Measurements from ENCODE around the gene ABTB2. TPM values are rescaled to one million over a fixed set of nuclear protein-coding genes. Genes with fewer than 3 reads are reported as not detected.
A peak's percentile ranks its signal among the peaks of the same experiment; 100 is the strongest.

ABTB2 gene
- total RNA-seq, 1 donor from 2014 or later, result 3.2 TPM

DNA sequence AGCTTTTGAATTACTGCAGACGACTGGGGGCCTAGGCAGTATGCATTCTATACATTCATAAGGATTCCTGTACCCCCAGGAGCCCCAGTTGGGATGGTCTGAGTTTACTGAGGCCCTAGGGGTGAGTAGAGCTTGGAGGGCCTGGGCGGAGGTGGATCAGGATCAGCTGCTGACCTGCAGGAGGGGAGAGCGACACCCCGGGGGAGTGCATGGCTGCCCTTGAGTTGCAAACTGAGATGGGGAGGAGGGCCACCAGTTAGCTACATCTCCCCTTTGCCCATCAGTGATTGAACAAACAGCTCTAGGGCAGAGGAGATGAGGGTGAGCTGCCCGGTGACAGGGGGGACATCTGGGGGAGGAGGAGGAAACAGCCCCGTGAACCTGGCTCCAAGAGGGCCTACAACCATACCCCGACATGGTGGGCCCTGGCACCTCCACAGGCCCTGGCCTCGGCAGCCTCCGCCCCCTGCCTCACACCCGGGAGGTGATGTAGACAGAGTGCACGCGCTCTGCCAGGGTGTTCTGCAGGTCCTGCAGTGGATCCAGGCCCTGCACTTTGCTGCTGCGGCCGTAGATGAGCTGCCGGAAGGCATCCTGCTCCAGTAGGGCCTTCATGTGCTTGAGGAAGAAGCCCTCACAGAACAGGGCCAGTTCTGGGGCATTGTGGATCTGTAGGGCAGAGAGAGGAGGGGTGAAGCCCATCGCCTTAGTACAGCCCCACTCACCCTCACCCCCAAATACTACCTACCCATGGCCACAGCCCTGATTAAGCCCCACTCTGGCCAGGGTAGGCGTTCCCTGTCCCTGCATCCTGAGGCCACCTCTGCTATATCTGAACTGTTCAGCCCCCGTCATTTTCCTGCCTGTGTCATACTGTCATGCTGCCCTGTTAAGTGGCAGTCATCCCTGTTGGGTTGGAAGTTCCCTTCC lies 205.6 kb downstream of the ABTB2 start:
- intact Hi-C loops (cut with DNase I), result no loop called here
- no peak overlapping the region for H3K27ac ChIP-seq

GRCh38 chr11:34151166-34151565 lies 206.6 kb downstream of the ABTB2 start:
- no peak overlapping the region for H3K27ac ChIP-seq
- H3K9me3 ChIP-seq, result no peaks in the 10 kb centered on the region
- no peak overlapping the region for H3K4me3 ChIP-seq
- H3K36me3 ChIP-seq, result peaks cover 41% of the 10 kb centered on the region
- no peaks in the 10 kb centered on the region for H3K27me3 ChIP-seq
- intact Hi-C loops (cut with DNase I), result no loop called here
- peaks cover 14% of the 10 kb centered on the region for H3K4me1 ChIP-seq
- no peak for ATAC-seq
- DNase-seq, result no peak
- no peak for TF ChIP-seq CTCF (IDR thresholded peaks at IDR 0.05)

More for the DNA sequence above, 205.6 kb downstream of the ABTB2 start:
- no peak for TF ChIP-seq CTCF (IDR thresholded peaks at IDR 0.05)
- no peaks in the 10 kb centered on the region for H3K9me3 ChIP-seq
- DNase-seq (no peak), ATAC-seq (no peak)
- peaks cover 30% of the 10 kb centered on the region for H3K36me3 ChIP-seq
- no peak overlapping the region for H3K4me3 ChIP-seq
- H3K4me1 ChIP-seq, result peaks cover 16% of the 10 kb centered on the region
- no peaks in the 10 kb centered on the region for H3K27me3 ChIP-seq

DNA sequence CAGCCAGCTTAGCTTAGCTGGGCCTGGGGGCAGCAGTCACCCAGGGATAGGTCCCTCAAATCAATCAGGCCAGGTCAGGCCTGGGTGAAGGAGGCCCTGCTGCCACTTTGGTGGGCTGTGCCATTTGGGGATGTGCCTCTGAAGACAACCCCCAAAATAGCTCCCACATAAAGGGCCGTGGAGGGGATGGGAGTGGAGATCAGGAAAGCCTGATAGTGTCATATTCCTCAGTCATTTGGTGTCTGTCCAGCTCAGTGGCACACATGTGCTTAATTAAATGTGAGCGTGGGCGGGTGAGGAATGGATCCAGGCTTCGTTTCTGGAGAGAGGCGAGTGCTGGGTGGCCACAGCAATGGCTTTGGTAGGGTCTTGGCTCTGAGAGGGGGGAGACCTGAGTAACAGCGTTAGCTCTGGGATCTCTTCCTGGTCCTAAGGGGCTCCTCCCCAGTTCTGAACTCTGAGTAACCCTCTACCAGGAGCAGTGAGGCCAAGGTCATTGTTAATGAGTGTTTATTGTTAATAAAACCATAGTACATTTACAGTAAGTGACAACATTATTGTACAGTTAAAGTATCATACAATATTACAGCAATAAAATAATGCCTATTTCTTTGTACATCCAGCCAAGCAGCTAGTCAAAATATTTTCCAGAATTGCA lies 207.2 kb downstream of the ABTB2 start:
- intact Hi-C loops (cut with DNase I), result no loop called here
- no peak for DNase-seq

DNA sequence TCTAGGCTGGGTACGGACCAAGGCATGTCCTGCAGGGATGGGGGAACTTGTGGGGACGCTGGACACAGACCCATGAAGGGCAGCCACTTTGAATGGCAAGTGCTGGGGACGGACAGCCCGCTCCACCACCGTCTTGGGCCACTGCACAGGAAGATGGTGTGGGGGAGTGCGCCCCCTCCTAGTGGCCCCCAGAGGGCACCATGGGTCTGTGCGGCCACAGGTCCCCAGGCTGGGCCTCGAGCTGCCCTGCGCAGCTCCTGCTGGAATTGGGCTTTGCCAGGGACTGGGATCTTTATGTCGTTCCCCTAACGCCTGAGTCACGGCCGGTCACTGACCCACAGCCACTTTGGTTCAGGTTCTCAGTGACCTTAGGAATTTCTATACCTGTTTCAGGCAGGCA lies 208.0 kb downstream of the ABTB2 start:
- no peaks in the 10 kb centered on the region for H3K9me3 ChIP-seq
- no peak overlapping the region for H3K4me3 ChIP-seq
- no peak for DNase-seq
- H3K27me3 ChIP-seq, result no peaks in the 10 kb centered on the region
- ATAC-seq, result peak; percentile 11
- H3K36me3 ChIP-seq, result peaks cover 54% of the 10 kb centered on the region
- peaks cover under 1% of the 10 kb centered on the region for H3K4me1 ChIP-seq
- no peak for TF ChIP-seq CTCF (IDR thresholded peaks at IDR 0.05)
- no peak overlapping the region for H3K27ac ChIP-seq
- intact Hi-C loops (cut with DNase I), result no loop called here

More for the DNA sequence above, 207.2 kb downstream of the ABTB2 start:
- Histone ChIP-seq H3K27ac (no peak overlapping the region), H3K4me3 (no peak overlapping the region), H3K9me3 (no peaks in the 10 kb centered on the region), H3K36me3 (peaks cover 46% of the 10 kb centered on the region), H3K27me3 (no peaks in the 10 kb centered on the region), H3K4me1 (peaks cover 9% of the 10 kb centered on the region)
- no peak for ATAC-seq
- TF ChIP-seq CTCF (IDR thresholded peaks at IDR 0.05), result no peak

- H3K4me1 ChIP-seq, result no peaks in the 10 kb centered on the region
- intact Hi-C loops (cut with DNase I), result no loop called here
- H3K27me3 ChIP-seq, result no peaks in the 10 kb centered on the region
- no peak overlapping the region for H3K4me3 ChIP-seq
- ATAC-seq, result no peak
- no peak for TF ChIP-seq CTCF (IDR thresholded peaks at IDR 0.05)
- no peaks in the 10 kb centered on the region for H3K9me3 ChIP-seq
- no peak overlapping the region for H3K27ac ChIP-seq
- DNase-seq, result no peak
- peaks cover 60% of the 10 kb centered on the region for H3K36me3 ChIP-seq
Observed at GRCh38 chr11:34149274-34149673, 208.5 kb downstream of the ABTB2 start.
